IPS-20b (cell line): Measurements from ENCODE around the gene NTNG1.

ENCODE experiments used
- H3K27ac ChIP-seq: one replicate; pipeline ENCODE4 v1.5.1; 2013; ENCODE audit warnings: low read length
- H3K27me3 ChIP-seq: 2 replicates; pipeline ENCODE4 v1.6.1; 2013; ENCODE audit warnings: mild to moderate bottlenecking, low read length, inconsistent platforms; ENCODE audit not compliant: insufficient read depth
- H3K36me3 ChIP-seq: 2 replicates; pipeline ENCODE4 v1.6.1; 2013; ENCODE audit warnings: low read depth, mild to moderate bottlenecking, inconsistent platforms, low read length, moderate library complexity; ENCODE audit not compliant: insufficient read depth
- H3K4me1 ChIP-seq: 2 replicates; pipeline ENCODE4 v1.6.1; 2013; ENCODE audit warnings: mild to moderate bottlenecking, control low read depth, inconsistent platforms, low read length, moderate library complexity; ENCODE audit not compliant: insufficient read depth
- H3K4me3 ChIP-seq: 2 replicates; pipeline ENCODE4 v1.5.1; 2013; ENCODE audit warnings: mild to moderate bottlenecking, low read length, inconsistent platforms
- H3K9ac ChIP-seq: 2 replicates; pipeline ENCODE4 v1.6.1; 2013; ENCODE audit warnings: low read depth, mild to moderate bottlenecking, inconsistent platforms, low read length, moderate library complexity
- H3K9me3 ChIP-seq: 2 replicates; pipeline ENCODE4 v1.6.1; 2013; ENCODE audit warnings: mild to moderate bottlenecking, low read depth, low read length, inconsistent platforms; ENCODE audit not compliant: insufficient read depth

The NTNG1 gene

GRCh38 chr1:107343601-107344000 is 202.8 kb downstream of the NTNG1 start:
- Histone ChIP-seq H3K4me1 (peaks cover 12% of the 10 kb centered on the region; the same call in 1 of the 2 replicates), H3K27ac (no peak overlapping the region)

GRCh38 chr1:107344268-107344760 is 203.5 kb downstream of the NTNG1 start:
- Histone ChIP-seq H3K9me3 (no peaks in the 10 kb centered on the region), H3K9ac (no peak overlapping the region), H3K27ac (no peak overlapping the region)

More at GRCh38 chr1:107343601-107344000, 202.8 kb downstream of the NTNG1 start:
- Histone ChIP-seq H3K4me3 (no peak overlapping the region), H3K9me3 (no peaks in the 10 kb centered on the region), H3K36me3 (no peaks in the 10 kb centered on the region), H3K27me3 (no peaks in the 10 kb centered on the region), H3K9ac (no peak overlapping the region)

GRCh38 chr1:107344836-107345235 is 204.0 kb downstream of the NTNG1 start:
- H3K27ac ChIP-seq, result no peak overlapping the region

More at GRCh38 chr1:107344268-107344760, 203.5 kb downstream of the NTNG1 start:
- Histone ChIP-seq H3K4me3 (no peak overlapping the region), H3K27me3 (no peaks in the 10 kb centered on the region), H3K36me3 (no peaks in the 10 kb centered on the region), H3K4me1 (peaks cover 12% of the 10 kb centered on the region; the same call in 1 of the 2 replicates)

GRCh38 chr1:107352850-107353249 is 212.0 kb downstream of the NTNG1 start:
- Histone ChIP-seq H3K9ac (no peak overlapping the region), H3K9me3 (peaks cover 9% of the 10 kb centered on the region), H3K27me3 (no peaks in the 10 kb centered on the region), H3K36me3 (no peaks in the 10 kb centered on the region), H3K27ac (no peak overlapping the region), H3K4me1 (peaks cover 11% of the 10 kb centered on the region), H3K4me3 (no peak overlapping the region)

More at GRCh38 chr1:107344836-107345235, 204.0 kb downstream of the NTNG1 start:
- Histone ChIP-seq H3K27me3 (no peaks in the 10 kb centered on the region), H3K9me3 (no peaks in the 10 kb centered on the region), H3K9ac (no peak overlapping the region), H3K4me1 (peaks cover 12% of the 10 kb centered on the region; the same call in 1 of the 2 replicates), H3K4me3 (no peak overlapping the region), H3K36me3 (no peaks in the 10 kb centered on the region)

GRCh38 chr1:107357376-107357775 is 216.5 kb downstream of the NTNG1 start:
- H3K4me1 ChIP-seq, result peaks cover 25% of the 10 kb centered on the region
- no peak overlapping the region for H3K4me3 ChIP-seq
- no peaks in the 10 kb centered on the region for H3K36me3 ChIP-seq
- H3K27me3 ChIP-seq, result no peaks in the 10 kb centered on the region
- H3K9me3 ChIP-seq, result peaks cover 2% of the 10 kb centered on the region; the same call in 1 of the 2 replicates
- no peak overlapping the region for H3K9ac ChIP-seq
- H3K27ac ChIP-seq, result no peak overlapping the region

GRCh38 chr1:107358619-107359327 is 217.9 kb downstream of the NTNG1 start:
- H3K27ac ChIP-seq, result no peak overlapping the region
- no peak overlapping the region for H3K9ac ChIP-seq
- no peaks in the 10 kb centered on the region for H3K27me3 ChIP-seq
- H3K9me3 ChIP-seq, result no peaks in the 10 kb centered on the region
- H3K36me3 ChIP-seq, result no peaks in the 10 kb centered on the region
- peaks cover 15% of the 10 kb centered on the region; the same call in 1 of the 2 replicates for H3K4me1 ChIP-seq
- no peak overlapping the region for H3K4me3 ChIP-seq

GRCh38 chr1:107359472-107360241 is 218.8 kb downstream of the NTNG1 start:
- no peaks in the 10 kb centered on the region for H3K36me3 ChIP-seq
- no peak overlapping the region for H3K27ac ChIP-seq
- no peak overlapping the region for H3K4me3 ChIP-seq
- no peaks in the 10 kb centered on the region for H3K9me3 ChIP-seq
- no peaks in the 10 kb centered on the region for H3K27me3 ChIP-seq
- no peak overlapping the region for H3K9ac ChIP-seq
- H3K4me1 ChIP-seq, result peaks cover 14% of the 10 kb centered on the region; the same call in 1 of the 2 replicates

GRCh38 chr1:107362468-107363140 is 221.8 kb downstream of the NTNG1 start:
- Histone ChIP-seq H3K27ac (no peak overlapping the region), H3K9ac (no peak overlapping the region), H3K27me3 (no peaks in the 10 kb centered on the region), H3K4me3 (no peak overlapping the region), H3K4me1 (peaks cover 14% of the 10 kb centered on the region; the same call in 1 of the 2 replicates), H3K36me3 (no peaks in the 10 kb centered on the region), H3K9me3 (no peaks in the 10 kb centered on the region)

- H3K4me1 ChIP-seq, result peaks cover 14% of the 10 kb centered on the region; the same call in 1 of the 2 replicates
Observed at GRCh38 chr1:107363154-107363553, 222.3 kb downstream of the NTNG1 start.

GRCh38 chr1:107365527-107366240 is 224.8 kb downstream of the NTNG1 start:
- no peak overlapping the region for H3K9ac ChIP-seq
- no peaks in the 10 kb centered on the region for H3K4me1 ChIP-seq
- no peaks in the 10 kb centered on the region for H3K27me3 ChIP-seq
- H3K27ac ChIP-seq, result no peak overlapping the region
- no peaks in the 10 kb centered on the region for H3K9me3 ChIP-seq
- no peak overlapping the region for H3K4me3 ChIP-seq
- H3K36me3 ChIP-seq, result no peaks in the 10 kb centered on the region

More at GRCh38 chr1:107363154-107363553, 222.3 kb downstream of the NTNG1 start:
- Histone ChIP-seq H3K27ac (no peak overlapping the region), H3K9me3 (no peaks in the 10 kb centered on the region), H3K4me3 (no peak overlapping the region), H3K9ac (no peak overlapping the region), H3K36me3 (no peaks in the 10 kb centered on the region), H3K27me3 (no peaks in the 10 kb centered on the region)

- Histone ChIP-seq H3K4me1 (0 out of 2 replicates have a peak, but pooled peaks cover 7% of the 10 kb centered on the region), H3K27me3 (no peaks in the 10 kb centered on the region), H3K9ac (no peak overlapping the region), H3K4me3 (no peak overlapping the region), H3K9me3 (no peaks in the 10 kb centered on the region), H3K27ac (no peak overlapping the region), H3K36me3 (no peaks in the 10 kb centered on the region)
Observed at GRCh38 chr1:107378426-107378825, 237.6 kb downstream of the NTNG1 start.
